Stimulated activated naive B cell treated with anti-CD40 and anti-IgM and Interleukin-4, amounts not matched to agents 10 μg/mL and 1 μg/mL and 100 μg/mL, for 72 hours (primary cell): ENCODE results near the gene GRK5.

ENCODE experiments used
- ATAC-seq, 2 donors: fragments of 150-1000 bp; cut with Tn5 transposase; replicated peaks; 2 replicates each; pipeline ENCODE4 v1.10.0; 2021; ENCODE audit warnings: moderate library complexity in 1 of 2
- DNase-seq: peaks from one replicate; pipeline ENCODE4 v3.0.0; 2021
- H3K27ac Mint-ChIP-seq: one replicate; pipeline ENCODE4 v1.8.0; 2022; ENCODE audit warnings: mild to moderate bottlenecking, mixed read lengths
- H3K27me3 Mint-ChIP-seq, 2 donors: one replicate each; pipeline ENCODE4 v1.8.0; 2022; ENCODE audit warnings: mixed read lengths in 2 of 2
- H3K36me3 Mint-ChIP-seq, 2 donors: one replicate each; pipeline ENCODE4 v1.8.0; 2022; ENCODE audit warnings: mixed read lengths in 2 of 2, mild to moderate bottlenecking in 1 of 2
- H3K4me1 Mint-ChIP-seq, 2 donors: one replicate each; pipeline ENCODE4 v1.8.0; 2022; ENCODE audit warnings: mixed read lengths in 2 of 2, mild to moderate bottlenecking in 1 of 2
- H3K4me3 Mint-ChIP-seq, 2 donors: one replicate each; pipeline ENCODE4 v1.8.0; 2022; ENCODE audit warnings: mild to moderate bottlenecking in 2 of 2, mixed read lengths in 2 of 2, moderate library complexity in 1 of 2
- H3K9me3 Mint-ChIP-seq, 2 donors: one replicate each; pipeline ENCODE4 v1.8.0; 2022; ENCODE audit warnings: mixed read lengths in 2 of 2, mild to moderate bottlenecking in 1 of 2

The GRK5 gene

GRCh38 chr10:119207713-119208552 lies 562 bp downstream of the GRK5 start:
- H3K4me3 Mint-ChIP-seq = peak overlapping the region; percentile 90
- no peaks in the 10 kb centered on the region for H3K36me3 Mint-ChIP-seq
- H3K27ac Mint-ChIP-seq = peak overlapping the region; percentile 85
- H3K4me1 Mint-ChIP-seq = peaks cover 28 to 50% of the 10 kb centered on the region in 2 donors
- no peaks in the 10 kb centered on the region for H3K27me3 Mint-ChIP-seq
- no peaks in the 10 kb centered on the region for H3K9me3 Mint-ChIP-seq
- ATAC-seq (peak; percentile 12 to 13), DNase-seq (peak; percentile 38)

- ATAC-seq (no peak), DNase-seq (no peak)
These were observed 1.2 kb downstream of the GRK5 start for GRCh38 chr10:119208553-119208940.

GRCh38 chr10:119209035-119209735 lies 1.8 kb downstream of the GRK5 start:
- no peaks in the 10 kb centered on the region for H3K9me3 Mint-ChIP-seq
- peaks cover 30 to 57% of the 10 kb centered on the region in 2 donors for H3K4me1 Mint-ChIP-seq
- peak overlapping the region; percentile 85 for H3K27ac Mint-ChIP-seq
- DNase-seq (peak; percentile 53), ATAC-seq (peak; percentile 20 to 33)
- no peaks in the 10 kb centered on the region for H3K27me3 Mint-ChIP-seq
- no peaks in the 10 kb centered on the region for H3K36me3 Mint-ChIP-seq
- H3K4me3 Mint-ChIP-seq = peak overlapping the region; percentile 90

More at GRCh38 chr10:119208553-119208940, 1.2 kb downstream of the GRK5 start:
- H3K27me3 Mint-ChIP-seq = no peaks in the 10 kb centered on the region
- no peaks in the 10 kb centered on the region for H3K36me3 Mint-ChIP-seq
- peaks cover 28 to 52% of the 10 kb centered on the region in 2 donors for H3K4me1 Mint-ChIP-seq
- H3K9me3 Mint-ChIP-seq = no peaks in the 10 kb centered on the region
- H3K27ac Mint-ChIP-seq = peak overlapping the region; percentile 85
- peak overlapping the region; percentile 90 for H3K4me3 Mint-ChIP-seq

- DNase-seq = no peak
These were observed 2.5 kb downstream of the GRK5 start for GRCh38 chr10:119209736-119210355.

GRCh38 chr10:119210633-119211032 lies 3.3 kb downstream of the GRK5 start:
- Mint-ChIP-seq H3K27me3 (no peaks in the 10 kb centered on the region), H3K9me3 (no peaks in the 10 kb centered on the region), H3K4me3 (no peak overlapping the region), H3K4me1 (peaks cover 38 to 71% of the 10 kb centered on the region in 2 donors), H3K36me3 (no peaks in the 10 kb centered on the region), H3K27ac (no peak overlapping the region)
- ATAC-seq (no peak), DNase-seq (no peak)

More at GRCh38 chr10:119209736-119210355, 2.5 kb downstream of the GRK5 start:
- ATAC-seq = no peak
- Mint-ChIP-seq H3K27ac (peak overlapping the region; percentile 85), H3K9me3 (no peaks in the 10 kb centered on the region), H3K4me3 (peak overlapping the region; percentile 90), H3K36me3 (no peaks in the 10 kb centered on the region), H3K27me3 (no peaks in the 10 kb centered on the region), H3K4me1 (peaks cover 34 to 63% of the 10 kb centered on the region in 2 donors)

GRCh38 chr10:119211176-119211575 lies 3.8 kb downstream of the GRK5 start:
- DNase-seq = no peak
- H3K4me1 Mint-ChIP-seq = peaks cover 35 to 70% of the 10 kb centered on the region in 2 donors
- no peaks in the 10 kb centered on the region for H3K9me3 Mint-ChIP-seq
- H3K27ac Mint-ChIP-seq = no peak overlapping the region
- ATAC-seq = no peak
- no peaks in the 10 kb centered on the region for H3K27me3 Mint-ChIP-seq
- H3K4me3 Mint-ChIP-seq = peak overlapping the region; percentile 41 to 70
- H3K36me3 Mint-ChIP-seq = no peaks in the 10 kb centered on the region

GRCh38 chr10:119211625-119212441 lies 4.5 kb downstream of the GRK5 start:
- DNase-seq (no peak), ATAC-seq (no peak)
- Mint-ChIP-seq H3K9me3 (no peaks in the 10 kb centered on the region), H3K27ac (peak overlapping the region; percentile 83), H3K4me3 (peak overlapping the region; percentile 41 to 70), H3K27me3 (no peaks in the 10 kb centered on the region), H3K36me3 (no peaks in the 10 kb centered on the region), H3K4me1 (peaks cover 31 to 65% of the 10 kb centered on the region in 2 donors)

GRCh38 chr10:119215371-119215770 lies 8.0 kb downstream of the GRK5 start:
- H3K27me3 Mint-ChIP-seq = no peaks in the 10 kb centered on the region
- no peaks in the 10 kb centered on the region for H3K36me3 Mint-ChIP-seq
- DNase-seq = no peak
- H3K4me1 Mint-ChIP-seq = peaks cover 21 to 45% of the 10 kb centered on the region in 2 donors
- no peak overlapping the region for H3K27ac Mint-ChIP-seq
- no peak for ATAC-seq
- no peaks in the 10 kb centered on the region for H3K9me3 Mint-ChIP-seq
- no peak overlapping the region for H3K4me3 Mint-ChIP-seq

- H3K27ac Mint-ChIP-seq = no peak overlapping the region
These were observed 8.8 kb downstream of the GRK5 start for GRCh38 chr10:119216127-119216526.

GRCh38 chr10:119217401-119217800 lies 10.0 kb downstream of the GRK5 start:
- Mint-ChIP-seq H3K9me3 (no peaks in the 10 kb centered on the region), H3K4me1 (peaks cover 35 to 53% of the 10 kb centered on the region in 2 donors), H3K36me3 (no peaks in the 10 kb centered on the region), H3K4me3 (no peak overlapping the region), H3K27me3 (no peaks in the 10 kb centered on the region), H3K27ac (no peak overlapping the region)
- no peak for ATAC-seq
- no peak for DNase-seq

More at GRCh38 chr10:119216127-119216526, 8.8 kb downstream of the GRK5 start:
- H3K4me1 Mint-ChIP-seq = peaks cover 25 to 50% of the 10 kb centered on the region in 2 donors
- H3K9me3 Mint-ChIP-seq = no peaks in the 10 kb centered on the region
- no peaks in the 10 kb centered on the region for H3K36me3 Mint-ChIP-seq
- no peak for DNase-seq
- H3K4me3 Mint-ChIP-seq = no peak overlapping the region
- H3K27me3 Mint-ChIP-seq = no peaks in the 10 kb centered on the region
- no peak for ATAC-seq

- Mint-ChIP-seq H3K4me1 (peaks cover 34 to 53% of the 10 kb centered on the region in 2 donors), H3K9me3 (no peaks in the 10 kb centered on the region), H3K36me3 (no peaks in the 10 kb centered on the region), H3K27ac (no peak overlapping the region), H3K27me3 (no peaks in the 10 kb centered on the region), H3K4me3 (no peak overlapping the region)
- ATAC-seq = no peak
- DNase-seq = no peak
These were observed 10.7 kb downstream of the GRK5 start for GRCh38 chr10:119217991-119218490.

- no peaks in the 10 kb centered on the region for H3K9me3 Mint-ChIP-seq
- no peak overlapping the region for H3K27ac Mint-ChIP-seq
- H3K4me1 Mint-ChIP-seq = peaks cover 28 to 43% of the 10 kb centered on the region in 2 donors
- no peaks in the 10 kb centered on the region for H3K27me3 Mint-ChIP-seq
- H3K36me3 Mint-ChIP-seq = no peaks in the 10 kb centered on the region
- ATAC-seq (no peak), DNase-seq (no peak)
- H3K4me3 Mint-ChIP-seq = no peak overlapping the region
These were observed 12.5 kb downstream of the GRK5 start for GRCh38 chr10:119219871-119220270.

- Mint-ChIP-seq H3K36me3 (no peaks in the 10 kb centered on the region), H3K9me3 (no peaks in the 10 kb centered on the region), H3K4me3 (no peak overlapping the region), H3K27ac (no peak overlapping the region), H3K27me3 (no peaks in the 10 kb centered on the region), H3K4me1 (peaks cover 24 to 34% of the 10 kb centered on the region in 2 donors)
- ATAC-seq (no peak), DNase-seq (no peak)
These were observed 13.8 kb downstream of the GRK5 start for GRCh38 chr10:119221201-119221600.
